CD4-positive, alpha-beta T cell (primary cell): Measurements from ENCODE around the gene ZNF674. TPM values are rescaled to one million over a fixed set of nuclear protein-coding genes. Genes with fewer than 3 reads are reported as not detected.

Experiments used
- ATAC-seq: fragments of 200-7000 bp; cut with Tn5 transposase; one replicate; pipeline ENCODE4 v1.10.0; 2022; ENCODE audit warnings: mild to moderate bottlenecking; ENCODE audit not compliant: poor library complexity
- CTCF ChIA-PET: fragments of 350-600 bp; sonication (Branson Sonifier 250); formaldehyde crosslinking; loops from one replicate; lab custom pipeline; 2021; ENCODE audit warnings: antibody characterized with exemption, inconsistent platforms; lab: Charles Lee
- POLR2A ChIA-PET: fragments of 350-600 bp; sonication (Branson Sonifier 250); formaldehyde crosslinking; loops from one replicate; lab custom pipeline; 2021; ENCODE audit warnings: antibody characterized with exemption, inconsistent platforms; lab: Charles Lee
- DNase-seq, 14 experiments: peaks; one replicate each; pipeline ENCODE4 v3.0.0-alpha.2; 2013 to 2020; ENCODE audit warnings: mixed read lengths in 2 of 14
- H3K27ac ChIP-seq, 2 donors: one replicate each; pipeline versions ENCODE4 v1.5.1 to v1.7.0; 2013; ENCODE audit warnings: low read length in 2 of 2, low read depth in 1 of 2, mild to moderate bottlenecking in 1 of 2
- H3K27me3 ChIP-seq, 2 experiments: 1 replicate in 1 of 2; 2 replicates in 1 of 2; pipeline versions ENCODE4 v1.6.1 to v1.7.0; 2013; ENCODE audit warnings: low read length in 2 of 2, control low read depth in 1 of 2, mild to moderate bottlenecking in 1 of 2, moderate library complexity in 1 of 2; ENCODE audit not compliant: insufficient read depth in 2 of 2, control insufficient read depth in 1 of 2
- H3K36me3 ChIP-seq: one replicate; pipeline ENCODE4 v1.6.1; 2013; ENCODE audit warnings: low read length, control low read depth; ENCODE audit not compliant: insufficient read depth
- H3K4me1 ChIP-seq: one replicate; pipeline ENCODE4 v1.6.1; 2013; ENCODE audit warnings: low read length, control low read depth; ENCODE audit not compliant: insufficient read depth
- H3K4me3 ChIP-seq: one replicate; pipeline ENCODE4 v1.5.1; 2013; ENCODE audit warnings: mild to moderate bottlenecking, low read length, moderate library complexity
- H3K9me3 ChIP-seq, 2 experiments: 1 replicate in 1 of 2; 2 replicates in 1 of 2; pipeline versions ENCODE4 v1.6.1 to v1.7.0; 2013; ENCODE audit warnings: low read length in 2 of 2, mild to moderate bottlenecking in 2 of 2, control low read depth in 1 of 2, moderate library complexity in 1 of 2; ENCODE audit not compliant: control insufficient read depth in 1 of 2, insufficient read depth in 1 of 2
- H3K27ac Mint-ChIP-seq: one replicate; pipeline ENCODE4 v1.8.0; 2020; ENCODE audit warnings: mixed read lengths
- H3K27me3 Mint-ChIP-seq: one replicate; pipeline ENCODE4 v1.8.0; 2021; ENCODE audit warnings: mixed read lengths
- H3K36me3 Mint-ChIP-seq: one replicate; pipeline ENCODE4 v1.8.0; 2021; ENCODE audit warnings: low read depth, mixed read lengths
- H3K4me1 Mint-ChIP-seq: one replicate; pipeline ENCODE4 v1.8.0; 2021; ENCODE audit warnings: low read depth, mixed read lengths
- H3K4me3 Mint-ChIP-seq: one replicate; pipeline ENCODE4 v1.8.0; 2020; ENCODE audit warnings: mild to moderate bottlenecking, mixed read lengths
- H3K9me3 Mint-ChIP-seq: one replicate; pipeline ENCODE4 v1.8.0; 2020; ENCODE audit warnings: mixed read lengths
- intact Hi-C, 2 experiments: fragments of 100-400 bp; cut with DNase I in 1 of 2; cut with micrococcal nuclease in 1 of 2; formaldehyde crosslinking; loops; one replicate each; pipeline versions ENCODE4 v1.15.1 to v1.9.0; 2023 to 2025; cut with DNase I, micrococcal nuclease
- total RNA-seq, 174 experiments: library from RNA in 2 of 174; stranded (reverse) in 2 of 174; gene quantifications; one replicate each; pipeline ENCODE4 v1.2.3 and lab custom pipeline; 2021 to 2026
- TF ChIP-seq, protein P1 (sequence below): fragments of 200-600 bp; IDR thresholded peaks from one replicate; pipeline ENCODE4 v1.8.0; 2022; ENCODE audit warnings: antibody characterized with exemption, mild to moderate bottlenecking

The ZNF674 gene
- total RNA-seq, 2 experiments from 2014 or later = 1.2 to 1.9 TPM

DNA sequence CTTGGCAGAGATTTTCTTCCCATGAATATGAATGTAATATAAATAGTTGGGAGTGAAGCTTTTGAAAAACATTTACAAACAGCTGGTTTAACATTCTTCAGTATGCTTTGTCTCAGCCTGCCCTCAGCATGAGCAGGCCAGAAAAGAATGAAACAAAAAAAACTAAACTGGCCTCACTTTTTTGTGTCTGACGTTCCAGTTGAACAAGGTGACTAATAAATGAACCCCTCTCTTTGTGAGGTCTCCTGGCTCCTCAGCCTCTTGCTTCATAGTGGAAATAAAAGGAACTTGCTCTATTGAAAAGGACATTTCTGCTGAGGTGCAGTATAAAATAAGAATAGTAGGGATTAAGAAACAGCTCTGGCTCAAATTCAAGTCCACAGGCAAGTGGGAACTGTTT is 37.7 kb upstream of the ZNF674 start:
- Histone ChIP-seq H3K4me1 (peaks cover 38% of the 10 kb centered on the region), H3K36me3 (no peaks in the 10 kb centered on the region), H3K27ac (no peak overlapping the region), H3K9me3 (no peaks in the 10 kb centered on the region), H3K4me3 (no peak overlapping the region), H3K27me3 (no peaks in the 10 kb centered on the region)
- CTCF ChIA-PET = no interaction called here
- TF ChIP-seq, protein P1, sequence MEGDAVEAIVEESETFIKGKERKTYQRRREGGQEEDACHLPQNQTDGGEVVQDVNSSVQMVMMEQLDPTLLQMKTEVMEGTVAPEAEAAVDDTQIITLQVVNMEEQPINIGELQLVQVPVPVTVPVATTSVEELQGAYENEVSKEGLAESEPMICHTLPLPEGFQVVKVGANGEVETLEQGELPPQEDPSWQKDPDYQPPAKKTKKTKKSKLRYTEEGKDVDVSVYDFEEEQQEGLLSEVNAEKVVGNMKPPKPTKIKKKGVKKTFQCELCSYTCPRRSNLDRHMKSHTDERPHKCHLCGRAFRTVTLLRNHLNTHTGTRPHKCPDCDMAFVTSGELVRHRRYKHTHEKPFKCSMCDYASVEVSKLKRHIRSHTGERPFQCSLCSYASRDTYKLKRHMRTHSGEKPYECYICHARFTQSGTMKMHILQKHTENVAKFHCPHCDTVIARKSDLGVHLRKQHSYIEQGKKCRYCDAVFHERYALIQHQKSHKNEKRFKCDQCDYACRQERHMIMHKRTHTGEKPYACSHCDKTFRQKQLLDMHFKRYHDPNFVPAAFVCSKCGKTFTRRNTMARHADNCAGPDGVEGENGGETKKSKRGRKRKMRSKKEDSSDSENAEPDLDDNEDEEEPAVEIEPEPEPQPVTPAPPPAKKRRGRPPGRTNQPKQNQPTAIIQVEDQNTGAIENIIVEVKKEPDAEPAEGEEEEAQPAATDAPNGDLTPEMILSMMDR = no peak
- no peaks in the 10 kb centered on the region for H3K27me3 Mint-ChIP-seq
- peaks cover 5% of the 10 kb centered on the region for H3K36me3 Mint-ChIP-seq
- intact Hi-C loops = no loop called here
- H3K27ac Mint-ChIP-seq = no peak overlapping the region
- ATAC-seq (no peak), DNase-seq (no peak)
- POLR2A ChIA-PET = no interaction called here
- no peaks in the 10 kb centered on the region for H3K9me3 Mint-ChIP-seq
- H3K4me1 Mint-ChIP-seq = peaks cover 22% of the 10 kb centered on the region
- H3K4me3 Mint-ChIP-seq = no peak overlapping the region

DNA sequence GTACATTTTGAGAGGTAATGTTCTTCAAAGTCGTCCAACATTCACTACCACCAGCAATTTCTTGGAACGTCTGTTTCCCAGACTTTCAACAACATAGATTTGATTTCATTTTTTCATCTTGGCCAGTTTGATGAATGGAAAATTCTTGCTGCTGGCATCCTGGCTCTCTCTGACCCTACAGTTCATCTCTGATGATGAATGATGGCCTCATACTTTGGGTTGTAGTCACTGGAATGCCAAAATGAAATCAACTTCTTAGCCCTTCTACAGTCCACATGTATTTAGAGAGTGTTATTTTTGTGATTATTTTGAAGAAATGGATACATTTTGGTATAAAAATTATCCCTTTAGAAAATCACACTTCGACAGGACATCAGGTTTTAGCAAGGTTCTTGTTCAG is 37.1 kb upstream of the ZNF674 start:
- H3K4me1 Mint-ChIP-seq = peaks cover 18% of the 10 kb centered on the region
- intact Hi-C loops = no loop called here
- peaks cover 5% of the 10 kb centered on the region for H3K36me3 Mint-ChIP-seq
- POLR2A ChIA-PET = no interaction called here
- H3K27ac Mint-ChIP-seq = no peak overlapping the region
- CTCF ChIA-PET = no interaction called here
- H3K4me3 Mint-ChIP-seq = no peak overlapping the region
- no peaks in the 10 kb centered on the region for H3K9me3 Mint-ChIP-seq
- Histone ChIP-seq H3K27ac (no peak overlapping the region), H3K9me3 (no peaks in the 10 kb centered on the region), H3K4me3 (no peak overlapping the region), H3K36me3 (no peaks in the 10 kb centered on the region), H3K27me3 (no peaks in the 10 kb centered on the region), H3K4me1 (peaks cover 41% of the 10 kb centered on the region)
- no peaks in the 10 kb centered on the region for H3K27me3 Mint-ChIP-seq
- TF ChIP-seq, protein P1 = no peak
- no peak for DNase-seq
- ATAC-seq = no peak

DNA sequence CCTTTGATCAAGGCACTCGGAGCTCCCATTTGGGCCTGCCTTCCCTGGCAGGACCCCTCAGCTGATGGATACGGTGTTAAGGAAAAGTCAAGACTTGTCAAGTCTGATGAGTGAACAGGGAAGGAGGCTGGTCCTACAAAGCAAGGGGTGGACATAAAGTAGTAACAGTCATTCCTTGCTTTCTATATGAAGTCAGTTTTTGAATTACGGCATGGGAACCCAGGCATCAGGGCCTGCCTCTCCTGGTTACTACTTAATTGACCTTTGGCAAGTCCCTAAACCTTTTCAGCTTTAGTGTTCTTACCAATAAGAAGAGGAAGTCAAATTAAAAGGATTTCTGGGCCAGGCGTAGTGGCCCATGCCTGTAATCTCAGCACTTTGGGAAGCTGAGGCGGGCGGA is 35.4 kb upstream of the ZNF674 start:
- no peaks in the 10 kb centered on the region for H3K27me3 ChIP-seq
- TF ChIP-seq, protein P1 = no peak
- CTCF ChIA-PET = interaction anchor here (0.7 kb wide), 1 partner anchor 10 kb away, joined by 4 read pairs; no protein-coding TSS in a partner anchor
- no peaks in the 10 kb centered on the region for H3K36me3 ChIP-seq
- no peak overlapping the region for H3K27ac ChIP-seq
- ATAC-seq = no peak
- peaks cover 38% of the 10 kb centered on the region for H3K4me1 ChIP-seq
- H3K4me3 ChIP-seq = no peak overlapping the region
- intact Hi-C loops = no loop called here
- H3K9me3 ChIP-seq = no peaks in the 10 kb centered on the region
- Mint-ChIP-seq H3K36me3 (peaks cover 9% of the 10 kb centered on the region), H3K4me1 (peaks cover 30% of the 10 kb centered on the region), H3K9me3 (no peaks in the 10 kb centered on the region), H3K27me3 (no peaks in the 10 kb centered on the region), H3K4me3 (no peak overlapping the region), H3K27ac (no peak overlapping the region)
- DNase-seq = no peak
- POLR2A ChIA-PET = no interaction called here
